M059J (cell line): ENCODE measurements around the gene OOSP1. TPM values are rescaled to one million over a fixed set of nuclear protein-coding genes. Genes with fewer than 3 reads are reported as not detected.
"Not testable (repeated sequence)": the region's sequence is repeated elsewhere in the genome, so short reads cannot be mapped to it uniquely, and the experiment has no call there.

Experiments
- DNase-seq: peaks from one replicate; pipeline ENCODE4 v3.0.0-alpha.2; 2012; ENCODE audit warnings: low read depth
- total RNA-seq: library from RNA; depleted of rRNA; stranded (reverse); fragments of >200 nt; shearing (Covaris generic); gene quantifications from 2 replicates; pipeline ENCODE4 v1.2.3, GENCODE V29; 2014; rRNA removed

OOSP1 gene
- total RNA-seq = not detected in 2 replicates

- DNase-seq = no peak
These were observed at the start of gene OOSP1 for GRCh38 chr11:59938132-59938531. Gene OOSP1, plus strand, starts transcription at chr11:59938432. Its CDS starts 23 bp downstream, at chr11:59938455.

- peak; percentile 60 for DNase-seq
These were observed 46.5 kb upstream of the OOSP1 start for GRCh38 chr11:59891781-59892181.

- DNase-seq = no peak
These were observed 43.6 kb upstream of the OOSP1 start for GRCh38 chr11:59894616-59895015.

GRCh38 chr11:59898046-59898445 lies 40.2 kb upstream of the OOSP1 start:
- DNase-seq = no peak

GRCh38 chr11:59898650-59899049 lies 39.6 kb upstream of the OOSP1 start:
- DNase-seq = peak; percentile 74

- peak; percentile 86 for DNase-seq
These were observed 38.7 kb upstream of the OOSP1 start for GRCh38 chr11:59899532-59899931.

- no peak for DNase-seq
These were observed 37.7 kb upstream of the OOSP1 start for GRCh38 chr11:59900366-59901126.

- peak; percentile 92 for DNase-seq
These were observed 36.9 kb upstream of the OOSP1 start for GRCh38 chr11:59901306-59901705.

GRCh38 chr11:59903569-59903968 lies 34.7 kb upstream of the OOSP1 start:
- DNase-seq = not testable (repeated sequence)

GRCh38 chr11:59918480-59918879 lies 19.8 kb upstream of the OOSP1 start:
- DNase-seq = peak; percentile 49

- DNase-seq = peak; percentile 72
These were observed 19.1 kb upstream of the OOSP1 start for GRCh38 chr11:59918987-59919589.

- DNase-seq = no peak
These were observed 14.4 kb upstream of the OOSP1 start for GRCh38 chr11:59923813-59924212.

- DNase-seq = no peak
These were observed 6.5 kb upstream of the OOSP1 start for GRCh38 chr11:59931688-59932087.

- no peak for DNase-seq
These were observed 486 bp downstream of the OOSP1 start for GRCh38 chr11:59938718-59939117.

GRCh38 chr11:59939482-59939881 lies 1.2 kb downstream of the OOSP1 start:
- no peak for DNase-seq

- DNase-seq = no peak
These were observed 2.9 kb downstream of the OOSP1 start for GRCh38 chr11:59941091-59941490.

GRCh38 chr11:59943997-59944714 lies 5.9 kb downstream of the OOSP1 start:
- peak; percentile 5 for DNase-seq

- DNase-seq = no peak
These were observed 6.5 kb downstream of the OOSP1 start for GRCh38 chr11:59944720-59945119.

- DNase-seq = no peak
These were observed 15.4 kb downstream of the OOSP1 start for GRCh38 chr11:59953463-59954218.

- no peak for DNase-seq
These were observed 16.1 kb downstream of the OOSP1 start for GRCh38 chr11:59954219-59954847.

- peak; percentile 28 for DNase-seq
These were observed 18.9 kb downstream of the OOSP1 start for GRCh38 chr11:59957094-59957493.
